Measurements from ENCODE around the gene ADIPOR2. TPM values are rescaled to one million over a fixed set of nuclear protein-coding genes. Genes with fewer than 3 reads are reported as not detected.
"Not testable (repeated sequence)": the region's sequence is repeated elsewhere in the genome, so short reads cannot be mapped to it uniquely, and the experiment has no call there.

The ADIPOR2 gene
- total and polyA plus RNA-seq, 7 donors, result 25.2 to 65.9 (median 29.6) TPM

DNA sequence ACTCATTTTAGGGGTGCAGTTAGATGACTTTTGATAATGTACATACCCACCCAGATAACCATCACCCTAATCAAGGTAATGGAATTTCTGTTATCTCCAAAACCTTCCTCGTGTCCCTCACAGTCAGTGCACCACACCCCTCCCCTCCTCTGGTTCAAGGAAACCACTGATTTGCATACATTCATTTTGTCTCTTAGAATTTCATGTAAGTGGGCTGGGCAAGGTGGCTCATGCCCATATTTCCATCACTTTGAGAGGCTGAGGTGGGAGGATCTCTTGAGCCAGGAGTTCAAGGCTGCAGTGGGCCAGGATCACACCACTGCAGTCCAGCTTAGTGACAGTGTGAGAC is 15.7 kb downstream of the ADIPOR2 start:
- Histone ChIP-seq H3K36me3 (no peaks in the 10 kb centered on the region), H3K9me3 (no peaks in the 10 kb centered on the region), H3K27ac (no peak overlapping the region), H3K4me1 (peaks cover 0 to 29% (median 20%) of the 10 kb centered on the region in 4 donors), H3K27me3 (no peaks in the 10 kb centered on the region), H3K4me3 (no peak overlapping the region)
- intact Hi-C loops (cut with DNase I), result no loop called here
- no peak for TF ChIP-seq POLR2AphosphoS5 (IDR thresholded peaks at IDR 0.05)
- TF ChIP-seq EP300 (IDR thresholded peaks at IDR 0.05), result no peak
- TF ChIP-seq, protein P1, sequence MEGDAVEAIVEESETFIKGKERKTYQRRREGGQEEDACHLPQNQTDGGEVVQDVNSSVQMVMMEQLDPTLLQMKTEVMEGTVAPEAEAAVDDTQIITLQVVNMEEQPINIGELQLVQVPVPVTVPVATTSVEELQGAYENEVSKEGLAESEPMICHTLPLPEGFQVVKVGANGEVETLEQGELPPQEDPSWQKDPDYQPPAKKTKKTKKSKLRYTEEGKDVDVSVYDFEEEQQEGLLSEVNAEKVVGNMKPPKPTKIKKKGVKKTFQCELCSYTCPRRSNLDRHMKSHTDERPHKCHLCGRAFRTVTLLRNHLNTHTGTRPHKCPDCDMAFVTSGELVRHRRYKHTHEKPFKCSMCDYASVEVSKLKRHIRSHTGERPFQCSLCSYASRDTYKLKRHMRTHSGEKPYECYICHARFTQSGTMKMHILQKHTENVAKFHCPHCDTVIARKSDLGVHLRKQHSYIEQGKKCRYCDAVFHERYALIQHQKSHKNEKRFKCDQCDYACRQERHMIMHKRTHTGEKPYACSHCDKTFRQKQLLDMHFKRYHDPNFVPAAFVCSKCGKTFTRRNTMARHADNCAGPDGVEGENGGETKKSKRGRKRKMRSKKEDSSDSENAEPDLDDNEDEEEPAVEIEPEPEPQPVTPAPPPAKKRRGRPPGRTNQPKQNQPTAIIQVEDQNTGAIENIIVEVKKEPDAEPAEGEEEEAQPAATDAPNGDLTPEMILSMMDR (IDR thresholded peaks at IDR 0.05), result no peak
- no peak for TF ChIP-seq POLR2A (IDR thresholded peaks at IDR 0.05)
- WGBS, 2 donors, result 8 to 28% methylated on average over 1 of the region's 1 CpG
- DNase-seq, result no peak

DNA sequence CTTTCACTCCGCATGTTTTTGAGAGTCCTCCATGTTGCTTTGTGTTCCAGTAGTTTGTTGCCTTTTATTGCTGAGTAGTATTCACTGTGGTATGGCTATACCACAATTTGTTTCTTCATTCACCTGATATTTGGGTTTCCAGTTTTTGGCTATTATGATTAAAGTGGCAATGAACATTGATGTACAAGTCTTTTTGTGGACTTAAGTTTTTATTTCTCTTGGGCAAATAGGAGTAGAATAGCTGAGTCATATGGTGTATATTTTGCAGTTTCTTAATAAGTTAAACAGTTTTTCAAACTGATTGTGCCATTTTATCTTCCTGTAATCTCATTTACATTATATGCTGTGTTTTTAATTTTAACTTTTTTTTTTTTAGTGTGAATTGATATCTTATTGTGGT is 16.2 kb downstream of the ADIPOR2 start:
- no peaks in the 10 kb centered on the region for H3K27me3 ChIP-seq
- H3K27ac ChIP-seq, result no peak overlapping the region
- no peak overlapping the region for H3K4me3 ChIP-seq
- intact Hi-C loops (cut with DNase I), result no loop called here
- no peaks in the 10 kb centered on the region for H3K36me3 ChIP-seq
- H3K4me1 ChIP-seq, result peaks cover 0 to 34% (median 24%) of the 10 kb centered on the region in 4 donors
- 95% methylated on average over 1 of the region's 1 CpG for WGBS, 2 donors
- H3K9me3 ChIP-seq, result no peaks in the 10 kb centered on the region
- DNase-seq, result no peak
- TF ChIP-seq, protein P1 (IDR thresholded peaks at IDR 0.05), result no peak

DNA sequence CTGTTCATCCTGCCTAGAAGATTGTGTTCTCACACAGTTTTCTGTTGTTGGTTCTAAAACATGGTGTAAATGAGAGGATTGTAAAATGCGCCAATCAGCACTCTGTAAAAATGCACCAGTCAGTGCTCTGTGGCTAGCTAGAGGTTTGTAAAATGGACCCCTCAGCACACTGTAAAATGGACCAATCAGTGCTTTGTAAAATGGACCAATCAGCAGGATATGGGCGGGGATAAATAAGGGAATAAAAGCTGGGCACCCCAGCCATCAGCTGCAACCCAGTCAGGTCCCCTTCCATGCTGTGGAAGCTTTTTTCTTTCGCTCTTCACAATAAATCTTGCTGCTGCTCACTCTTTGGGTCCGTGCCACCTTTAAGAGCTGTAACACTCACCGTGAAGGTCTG is 19.1 kb downstream of the ADIPOR2 start:
- H3K4me1 ChIP-seq, result peaks cover 0 to 38% (median 21%) of the 10 kb centered on the region in 4 donors
- intact Hi-C loops (cut with DNase I); H3K36me3 ChIP-seq; H3K27me3 ChIP-seq; H3K9me3 ChIP-seq; H3K27ac ChIP-seq; DNase-seq; H3K4me3 ChIP-seq: not testable (repeated sequence)
- WGBS, 2 donors, result 98% methylated on average over 5 of the region's 5 CpGs

DNA sequence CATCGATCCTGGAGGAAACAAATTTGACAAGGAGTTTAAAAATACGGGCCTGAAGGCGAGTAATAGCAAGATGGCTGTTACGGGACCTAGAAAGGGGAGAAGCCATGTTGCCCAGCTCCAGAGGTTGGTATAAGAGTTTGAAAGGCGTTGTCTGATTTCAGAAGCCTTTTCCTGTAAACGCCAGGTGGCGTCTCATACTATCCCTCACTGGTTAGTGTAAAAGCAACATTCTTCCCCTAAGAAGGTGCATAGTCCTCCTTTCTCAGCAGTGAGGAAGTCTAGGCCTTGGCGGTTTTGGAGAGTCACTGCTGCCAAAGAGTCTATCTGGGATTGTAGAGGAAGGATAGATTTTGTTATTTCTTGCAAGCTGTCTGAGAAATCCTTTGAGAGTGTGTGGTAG is 20.0 kb downstream of the ADIPOR2 start:
- DNase-seq; H3K4me3 ChIP-seq; intact Hi-C loops (cut with DNase I); H3K27me3 ChIP-seq; H3K36me3 ChIP-seq; H3K9me3 ChIP-seq; H3K27ac ChIP-seq: not testable (repeated sequence)
- H3K4me1 ChIP-seq, result peaks cover 0 to 30% (median 20%) of the 10 kb centered on the region in 4 donors
- WGBS, 2 donors, result 87 to 94% methylated on average over 8 of the region's 8 CpGs

DNA sequence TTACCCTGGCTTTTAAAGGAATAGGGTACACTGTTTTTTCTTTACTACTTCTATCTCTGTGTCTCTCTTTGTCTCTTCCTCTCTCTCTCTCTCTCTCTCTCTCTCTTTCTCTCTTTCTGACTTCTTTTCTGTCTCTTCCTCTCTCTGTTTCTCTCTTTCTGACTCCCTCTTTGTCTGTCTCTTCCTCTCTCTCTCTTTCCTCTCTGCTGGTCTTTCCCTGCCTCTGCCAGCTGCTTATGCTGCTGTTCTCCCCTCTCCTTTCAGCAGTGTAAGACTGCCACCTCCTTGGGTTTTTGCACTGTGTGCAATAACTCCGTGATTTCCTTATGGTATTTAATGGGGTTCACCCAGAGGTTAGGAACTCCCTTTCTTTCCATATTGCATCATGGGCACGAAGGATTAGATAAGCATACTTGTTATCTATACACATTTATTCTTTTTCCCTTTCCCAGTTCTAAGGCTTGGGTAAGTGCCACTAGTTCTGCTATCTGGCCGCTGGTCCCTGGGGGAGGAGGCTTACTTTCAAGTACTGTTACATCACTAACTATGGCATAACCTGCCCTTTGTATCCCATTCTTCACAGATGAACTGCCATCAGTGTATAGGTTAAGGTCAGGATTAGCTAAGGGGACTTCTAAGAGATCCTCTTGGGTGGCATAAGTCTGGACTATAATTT is 20.8 kb downstream of the ADIPOR2 start:
- H3K36me3 ChIP-seq; DNase-seq; intact Hi-C loops (cut with DNase I); H3K27ac ChIP-seq; H3K4me3 ChIP-seq; H3K27me3 ChIP-seq; H3K9me3 ChIP-seq: not testable (repeated sequence)
- H3K4me1 ChIP-seq, result peaks cover 0 to 31% (median 18%) of the 10 kb centered on the region in 4 donors
- 40 to 67% methylated on average over 3 of the region's 3 CpGs for WGBS, 2 donors

DNA sequence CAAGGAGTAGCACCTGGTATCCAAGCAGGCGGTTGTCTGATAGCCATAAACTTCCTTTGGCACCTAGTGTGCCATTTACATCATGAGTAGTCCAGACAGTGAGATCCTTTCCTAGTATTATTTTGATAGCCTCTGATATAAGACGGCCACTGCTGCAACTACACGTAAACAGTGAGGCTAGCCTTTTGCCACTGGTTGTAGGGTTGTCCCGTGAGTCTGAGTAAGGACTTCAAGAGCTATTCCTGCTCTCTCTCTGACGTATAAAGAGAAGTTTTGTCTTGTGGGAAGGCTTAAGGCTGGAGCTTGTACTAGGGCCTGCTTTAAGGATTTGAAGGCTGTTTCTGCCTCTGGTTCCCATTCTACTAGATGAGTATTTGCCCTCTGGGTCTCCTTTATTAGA is 21.4 kb downstream of the ADIPOR2 start:
- H3K9me3 ChIP-seq; H3K4me3 ChIP-seq; intact Hi-C loops (cut with DNase I); H3K27me3 ChIP-seq; H3K27ac ChIP-seq; DNase-seq; H3K36me3 ChIP-seq: not testable (repeated sequence)
- 96 to 98% methylated on average over 5 of the region's 5 CpGs for WGBS, 2 donors
- peaks cover 0 to 38% (median 17%) of the 10 kb centered on the region in 4 donors for H3K4me1 ChIP-seq

DNA sequence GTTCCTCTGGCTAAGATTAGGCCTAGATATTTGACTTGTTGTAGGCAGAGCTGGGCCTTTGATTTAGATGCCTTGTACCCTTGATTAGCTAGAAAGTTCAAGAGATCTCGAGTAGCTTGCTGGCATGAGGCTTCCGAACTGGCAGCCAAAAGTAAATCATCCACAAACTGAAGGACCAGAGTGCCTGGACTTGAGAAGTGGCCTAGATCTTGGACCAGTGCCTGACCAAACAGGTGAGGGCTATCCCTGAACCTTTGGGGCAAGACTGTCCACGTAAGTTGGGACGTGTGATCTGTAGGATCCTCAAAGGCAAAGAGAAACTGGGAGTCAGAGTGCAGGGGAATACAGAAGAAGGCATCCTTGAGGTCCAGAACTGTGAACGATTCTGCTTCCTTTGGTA is 22.0 kb downstream of the ADIPOR2 start:
- intact Hi-C loops (cut with DNase I), result not testable (repeated sequence)

DNA sequence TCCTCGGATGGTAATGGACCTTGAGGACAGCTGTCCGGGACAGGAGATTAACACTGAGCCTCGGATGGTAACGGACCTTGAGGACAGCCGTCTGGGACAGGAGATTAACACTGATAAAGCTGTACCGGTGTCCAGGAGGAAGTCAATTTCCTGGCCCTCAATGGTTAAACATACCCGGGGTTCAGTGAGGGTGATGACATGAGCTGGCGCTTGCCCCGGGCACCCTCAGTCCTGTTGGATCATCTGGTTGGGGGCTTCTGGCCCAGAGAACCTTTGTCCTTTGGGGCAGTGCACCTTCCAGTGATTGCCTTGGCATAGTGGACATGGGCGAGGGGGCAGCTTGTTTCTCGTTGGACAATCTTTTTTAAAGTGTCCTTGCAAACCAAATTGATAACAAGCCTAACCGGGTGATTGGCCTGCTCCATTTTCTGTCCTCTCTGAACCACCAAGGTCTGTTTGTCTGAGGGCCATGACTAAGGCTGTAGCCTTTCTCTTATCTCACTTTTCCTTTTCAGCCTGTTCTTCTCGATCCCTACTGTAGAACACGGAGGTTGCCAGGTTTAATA is 23.0 kb downstream of the ADIPOR2 start:
- intact Hi-C loops (cut with DNase I); DNase-seq; H3K36me3 ChIP-seq; H3K4me3 ChIP-seq; H3K9me3 ChIP-seq; H3K27ac ChIP-seq; H3K27me3 ChIP-seq: not testable (repeated sequence)
- 96% methylated on average over 14 of the region's 14 CpGs for WGBS, 2 donors
- peaks cover 0 to 49% (median 24%) of the 10 kb centered on the region in 4 donors for H3K4me1 ChIP-seq

More for the DNA sequence above, 22.0 kb downstream of the ADIPOR2 start:
- not testable (repeated sequence) for DNase-seq, H3K4me3 ChIP-seq, H3K36me3 ChIP-seq, H3K9me3 ChIP-seq, H3K27me3 ChIP-seq, H3K27ac ChIP-seq
- H3K4me1 ChIP-seq, result peaks cover 0 to 40% (median 17%) of the 10 kb centered on the region in 4 donors
- 96 to 97% methylated on average over 5 of the region's 5 CpGs for WGBS, 2 donors

DNA sequence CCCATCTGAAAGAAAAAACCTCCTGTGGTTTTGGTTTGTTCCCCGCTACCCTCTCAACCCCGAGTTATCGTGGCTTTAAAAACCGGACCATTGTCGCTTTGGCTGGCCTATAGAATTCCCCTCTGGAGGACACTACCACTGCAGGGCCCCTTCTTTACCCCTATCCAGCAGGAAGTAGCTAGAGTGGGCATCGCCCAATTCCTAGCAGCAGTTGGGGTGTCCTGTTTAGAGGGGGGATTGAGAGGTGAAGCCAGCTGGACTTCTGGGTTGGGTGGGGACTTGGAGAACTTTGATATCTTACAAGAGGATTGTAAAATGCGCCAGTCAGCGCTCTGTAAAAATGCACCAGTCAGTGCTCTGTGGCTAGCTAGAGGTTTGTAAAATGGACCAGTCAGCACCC is 24.6 kb downstream of the ADIPOR2 start:
- H3K4me3 ChIP-seq; H3K9me3 ChIP-seq; intact Hi-C loops (cut with DNase I); DNase-seq; H3K36me3 ChIP-seq; H3K27me3 ChIP-seq: not testable (repeated sequence)
- 97% methylated on average over 8 of the region's 8 CpGs for WGBS, 2 donors
- Histone ChIP-seq H3K27ac (peak overlapping the region in 2 of 4 donors; percentile 9 to 27), H3K4me1 (peaks cover 0 to 65% (median 36%) of the 10 kb centered on the region in 4 donors)

Measured in sigmoid colon (tissue), 7 donors.